GM19351 (cell line): ENCODE measurements around the gene GNG7.
"Not testable (repeated sequence)": the region's sequence is repeated elsewhere in the genome, so short reads cannot be mapped to it uniquely, and the experiment has no call there.

Source experiments
- ATAC-seq: cut with Tn5 transposase; IDR thresholded peaks from one replicate; pipeline ENCODE4 v1.9.1; 2021; ENCODE audit warnings: mild to moderate bottlenecking, moderate library complexity; ENCODE audit not compliant: unreplicated experiment

Gene GNG7

GRCh38 chr19:2542341-2543069 lies 160.0 kb downstream of the GNG7 start:
- ATAC-seq, result no peak

- no peak for ATAC-seq
Measured at GRCh38 chr19:2540646-2541454, 161.6 kb downstream of the GNG7 start.

GRCh38 chr19:2540251-2540645 lies 162.2 kb downstream of the GNG7 start:
- ATAC-seq, result no peak

- no peak for ATAC-seq
Measured at GRCh38 chr19:2538096-2538757, 164.3 kb downstream of the GNG7 start.

- not testable (repeated sequence) for ATAC-seq
Measured at GRCh38 chr19:2537584-2537983, 164.9 kb downstream of the GNG7 start.

GRCh38 chr19:2536461-2536860 lies 166.0 kb downstream of the GNG7 start:
- ATAC-seq, result no peak

GRCh38 chr19:2534423-2535013 lies 168.0 kb downstream of the GNG7 start:
- no peak for ATAC-seq

- no peak for ATAC-seq
Measured at GRCh38 chr19:2533686-2534422, 168.6 kb downstream of the GNG7 start.

- ATAC-seq, result no peak
Measured at GRCh38 chr19:2533072-2533425, 169.4 kb downstream of the GNG7 start.

GRCh38 chr19:2532252-2533071 lies 170.0 kb downstream of the GNG7 start:
- no peak for ATAC-seq

- not testable (repeated sequence) for ATAC-seq
Measured at GRCh38 chr19:2529942-2530341, 172.6 kb downstream of the GNG7 start.

GRCh38 chr19:2529473-2529918 lies 173.0 kb downstream of the GNG7 start:
- ATAC-seq, result no peak

- ATAC-seq, result no peak
Measured at GRCh38 chr19:2528675-2529101, 173.8 kb downstream of the GNG7 start.

GRCh38 chr19:2527686-2528085 lies 174.8 kb downstream of the GNG7 start:
- ATAC-seq, result no peak

- no peak for ATAC-seq
Measured at GRCh38 chr19:2527171-2527570, 175.3 kb downstream of the GNG7 start.

GRCh38 chr19:2524840-2525723 lies 177.4 kb downstream of the GNG7 start:
- no peak for ATAC-seq

GRCh38 chr19:2524361-2524839 lies 178.1 kb downstream of the GNG7 start:
- no peak for ATAC-seq

- ATAC-seq, result no peak
Measured at GRCh38 chr19:2523630-2524311, 178.7 kb downstream of the GNG7 start.
